ENCODE data around the gene PELI1.
A peak's percentile ranks its signal among the peaks of the same experiment; 100 is the strongest.
"Not testable (repeated sequence)": the region's sequence is repeated elsewhere in the genome, so short reads cannot be mapped to it uniquely, and the experiment has no call there.

The PELI1 gene

GRCh38 chr2:64081046-64081445 is 63.2 kb downstream of the PELI1 start:
- DNase-seq: no peak

GRCh38 chr2:64080179-64080578 is 64.0 kb downstream of the PELI1 start:
- no peak for DNase-seq

- not testable (repeated sequence) for DNase-seq
Observed at GRCh38 chr2:64079688-64080087, 64.5 kb downstream of the PELI1 start.

- not testable (repeated sequence) for DNase-seq
Observed at GRCh38 chr2:64076828-64077227, 67.4 kb downstream of the PELI1 start.

- DNase-seq: not testable (repeated sequence)
Observed at GRCh38 chr2:64074616-64075015, 69.6 kb downstream of the PELI1 start.

- DNase-seq: no peak
Observed at GRCh38 chr2:64067326-64067725, 76.9 kb downstream of the PELI1 start.

- DNase-seq: no peak
Observed at GRCh38 chr2:64065516-64065915, 78.7 kb downstream of the PELI1 start.

- DNase-seq: no peak
Observed at GRCh38 chr2:64063924-64064331, 80.3 kb downstream of the PELI1 start.

GRCh38 chr2:64063454-64063853 is 80.8 kb downstream of the PELI1 start:
- no peak for DNase-seq

- no peak for DNase-seq
Observed at GRCh38 chr2:64062840-64063239, 81.4 kb downstream of the PELI1 start.

- DNase-seq: no peak
Observed at GRCh38 chr2:64059270-64059669, 85.0 kb downstream of the PELI1 start.

GRCh38 chr2:64056021-64056420 is 88.2 kb downstream of the PELI1 start:
- DNase-seq: no peak

GRCh38 chr2:64054161-64054915 is 89.9 kb downstream of the PELI1 start:
- no peak for DNase-seq

- peak; percentile 12 for DNase-seq
Observed at GRCh38 chr2:64052463-64053241, 91.6 kb downstream of the PELI1 start.

- DNase-seq: peak; percentile 69
Observed at GRCh38 chr2:64049633-64050220, 94.5 kb downstream of the PELI1 start.

- DNase-seq: no peak
Observed at GRCh38 chr2:64045938-64046337, 98.3 kb downstream of the PELI1 start.
